DMS79 (cell line): Measurements from ENCODE around the gene OR7G1.

ENCODE experiments used
- DNase-seq: peaks from one replicate; lab custom pipeline; 2025; lab: John Stamatoyannopoulos, UW

Gene OR7G1

GRCh38 chr19:9115307-9115813 is at the start of gene OR7G1:
TSS of gene OR7G1 (minus strand) at chr19:9115763. CDS start at chr19:9115763, 0 bp downstream.
- no peak for DNase-seq

- DNase-seq = no peak
Observed at GRCh38 chr19:9165261-9165660, 49.7 kb upstream of the OR7G1 start.

GRCh38 chr19:9161427-9161826 is 45.9 kb upstream of the OR7G1 start:
- no peak for DNase-seq

- no peak for DNase-seq
Observed at GRCh38 chr19:9159891-9160290, 44.3 kb upstream of the OR7G1 start.

GRCh38 chr19:9156304-9156703 is 40.7 kb upstream of the OR7G1 start:
- no peak for DNase-seq

GRCh38 chr19:9155591-9155990 is 40.0 kb upstream of the OR7G1 start:
- no peak for DNase-seq

- DNase-seq = no peak
Observed at GRCh38 chr19:9151367-9151766, 35.8 kb upstream of the OR7G1 start.

GRCh38 chr19:9150650-9151049 is 35.1 kb upstream of the OR7G1 start:
- DNase-seq = no peak

GRCh38 chr19:9149997-9150396 is 34.4 kb upstream of the OR7G1 start:
- no peak for DNase-seq

- no peak for DNase-seq
Observed at GRCh38 chr19:9148697-9149096, 33.1 kb upstream of the OR7G1 start.

GRCh38 chr19:9146882-9147281 is 31.3 kb upstream of the OR7G1 start:
- DNase-seq = no peak

- DNase-seq = no peak
Observed at GRCh38 chr19:9144920-9145319, 29.4 kb upstream of the OR7G1 start.

- peak; percentile 90 for DNase-seq
Observed at GRCh38 chr19:9140159-9140874, 24.8 kb upstream of the OR7G1 start, which contains the start of gene ZNF317. TSS of gene ZNF317 (plus strand) at chr19:9140397. CDS start at chr19:9156017, 15,620 bp downstream.

GRCh38 chr19:9139609-9140158 is 24.1 kb upstream of the OR7G1 start:
- no peak for DNase-seq

GRCh38 chr19:9132422-9132821 is 16.9 kb upstream of the OR7G1 start:
- DNase-seq = no peak

GRCh38 chr19:9130965-9131364 is 15.4 kb upstream of the OR7G1 start:
- DNase-seq = no peak

- no peak for DNase-seq
Observed at GRCh38 chr19:9128171-9128570, 12.6 kb upstream of the OR7G1 start.

GRCh38 chr19:9126900-9127405 is 11.4 kb upstream of the OR7G1 start, which contains the start of gene OR7G3:
TSS of gene OR7G3 (minus strand) at chr19:9126950. CDS start at chr19:9126950, 0 bp downstream.
- no peak for DNase-seq

- DNase-seq = no peak
Observed at GRCh38 chr19:9116547-9116946, 984 bp upstream of the OR7G1 start.

- no peak for DNase-seq
Observed at GRCh38 chr19:9109959-9110358, 5.6 kb downstream of the OR7G1 start.

GRCh38 chr19:9107375-9107774 is 8.2 kb downstream of the OR7G1 start, which contains the start of gene OR7G2:
TSS of gene OR7G2 (minus strand) at chr19:9107475. CDS start at chr19:9103243, 4,232 bp downstream.
- no peak for DNase-seq

- no peak for DNase-seq
Observed at GRCh38 chr19:9086761-9087160, 28.8 kb downstream of the OR7G1 start, which contains the start of gene OR1M1. TSS of gene OR1M1 (plus strand) at chr19:9087061. CDS start at chr19:9093245, 6,184 bp downstream.

- DNase-seq = no peak
Observed at GRCh38 chr19:9078651-9079050, 36.9 kb downstream of the OR7G1 start.
